Right lobe of liver (tissue), 6 donors: ENCODE results near the gene GALNT2. TPM values are rescaled to one million over a fixed set of nuclear protein-coding genes. Genes with fewer than 3 reads are reported as not detected.
A peak's percentile ranks its signal among the peaks of the same experiment; 100 is the strongest.

Experiments
- ATAC-seq, 4 donors: fragments of 200-7000 bp; cut with Tn5 transposase; one replicate each; pipeline ENCODE4 v1.9.1; 2020; ENCODE audit warnings: mild to moderate bottlenecking in 4 of 4, moderate library complexity in 4 of 4
- DNase-seq, 3 donors: peaks; one replicate each; pipeline ENCODE4 v3.0.0-alpha.2; 2020
- H3K27ac ChIP-seq, 3 donors: fragments of 200-600 bp; one replicate each; pipeline ENCODE4 v1.8.0; 2022
- H3K27me3 ChIP-seq, 2 donors: fragments of 200-600 bp; one replicate each; pipeline ENCODE4 v1.8.0; 2022
- H3K36me3 ChIP-seq, 4 donors: fragments of 200-600 bp; sonication (generic) in 1 of 4; one replicate each; pipeline versions ENCODE4 v1.5.1 to v1.8.0; 2017 to 2022; ENCODE audit warnings: control low read depth in 1 of 4
- H3K4me1 ChIP-seq, 4 donors: fragments of 200-600 bp; sonication (generic) in 1 of 4; one replicate each; pipeline versions ENCODE4 v1.5.1 to v1.8.0; 2017 to 2022; ENCODE audit warnings: control low read depth in 1 of 4
- H3K4me3 ChIP-seq, 3 donors: fragments of 200-600 bp; one replicate each; pipeline ENCODE4 v1.8.0; 2022
- H3K9me3 ChIP-seq, 4 donors: fragments of 200-600 bp; sonication (generic) in 1 of 4; one replicate each; pipeline versions ENCODE4 v1.5.1 to v1.8.0; 2017 to 2022; ENCODE audit warnings: control low read depth in 1 of 4
- POLR2A ChIP-seq: fragments of 450-650 bp; IDR thresholded peaks from one replicate; pipeline ENCODE4 v1.6.1; 2017; ENCODE audit warnings: antibody characterized with exemption, mild to moderate bottlenecking
- WGBS: methylation state at CpG from one replicate; pipeline ENCODE4 v1.1.6; 2018; ENCODE audit warnings: low coverage, low lambda C conversion rate; ENCODE audit not compliant: insufficient coverage; ENCODE audit errors: missing lambda C conversion rate; 5-methylcytosine and 5-hydroxymethylcytosine counted together
- intact Hi-C, 2 donors: fragments of 100-400 bp; cut with DNase I; formaldehyde crosslinking; loops; one replicate each; pipeline versions ENCODE4 v1.11.2 to v1.14.1; 2022
- total RNA-seq, 6 experiments: library from RNA; depleted of rRNA in 2 of 6; stranded (reverse); fragments of >200 nt in 2 of 6; fragmentation: NEBNext Ultra II Directional in 3 of 6; extraction: Animal tissue kit (Norgen Biotek cat#: 25700) in 3 of 6; gene quantifications; one replicate each; pipeline versions ENCODE4 v1.1.0 to v1.2.4, GENCODE V29; 2016 to 2023
- TF ChIP-seq, protein P1 (sequence below), 4 donors: fragments of 200-600 bp in 3 of 4; fragments of 450-650 bp in 1 of 4; IDR thresholded peaks; one replicate each; pipeline versions ENCODE4 v1.5.1 to v1.8.0; 2016 to 2022; ENCODE audit warnings: antibody characterized with exemption in 4 of 4, mild to moderate bottlenecking in 2 of 4
- donor health status: DM: no; HTN: yes; CAD: no.
- donor health status: DM: no; HTN: no; CAD: no.
- donor health status: DM: no; HTN: no; CAD: no.
- donor health status: DM: no; HTN: yes; CAD: no.
- donor health status: DM: no; HTN: yes; CAD: no.

GALNT2 gene
- total RNA-seq, 6 experiments from 2014 or later, result 58.0 to 152 (median 131) TPM

DNA sequence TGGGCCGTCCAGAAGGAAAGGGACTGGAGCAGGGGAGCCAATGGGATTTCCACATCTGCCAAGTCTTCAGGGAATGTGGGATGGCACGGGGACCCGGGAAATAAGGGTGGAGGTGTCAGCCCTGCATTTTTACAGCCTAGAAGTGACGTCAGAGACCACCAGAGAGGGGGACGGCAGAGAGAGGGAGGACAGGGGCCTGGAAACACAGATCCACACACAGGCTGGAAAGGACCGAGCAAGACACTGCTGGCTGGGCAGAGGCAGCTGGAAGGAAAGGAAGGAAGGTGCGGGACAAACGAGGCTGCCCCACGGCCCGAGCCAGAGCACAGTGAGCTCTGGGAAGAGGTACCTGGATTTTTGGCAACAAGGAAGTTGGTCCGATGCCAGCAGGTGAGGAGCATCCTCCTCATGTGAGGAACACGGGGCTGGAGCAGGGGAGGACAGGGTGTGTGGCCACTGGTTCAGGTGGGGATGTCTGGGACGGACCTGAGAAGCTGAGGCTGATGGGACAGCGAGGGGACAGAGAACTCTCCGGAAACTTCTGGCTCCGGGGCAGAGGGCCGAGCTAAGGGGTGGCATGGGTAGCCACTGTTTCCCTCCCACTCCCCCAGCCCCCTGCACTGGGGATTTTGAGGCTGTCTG is 220.8 kb downstream of the GALNT2 start:
- ATAC-seq, result peak in 1 of 4 donors; percentile 5
- intact Hi-C loops, result no loop called here

GRCh38 chr1:230288641-230289349 is 221.8 kb downstream of the GALNT2 start:
- no peaks in the 10 kb centered on the region for H3K9me3 ChIP-seq
- no peaks in the 10 kb centered on the region for H3K27me3 ChIP-seq
- H3K27ac ChIP-seq, result no peak overlapping the region
- H3K4me3 ChIP-seq, result no peak overlapping the region
- TF ChIP-seq, protein P1, sequence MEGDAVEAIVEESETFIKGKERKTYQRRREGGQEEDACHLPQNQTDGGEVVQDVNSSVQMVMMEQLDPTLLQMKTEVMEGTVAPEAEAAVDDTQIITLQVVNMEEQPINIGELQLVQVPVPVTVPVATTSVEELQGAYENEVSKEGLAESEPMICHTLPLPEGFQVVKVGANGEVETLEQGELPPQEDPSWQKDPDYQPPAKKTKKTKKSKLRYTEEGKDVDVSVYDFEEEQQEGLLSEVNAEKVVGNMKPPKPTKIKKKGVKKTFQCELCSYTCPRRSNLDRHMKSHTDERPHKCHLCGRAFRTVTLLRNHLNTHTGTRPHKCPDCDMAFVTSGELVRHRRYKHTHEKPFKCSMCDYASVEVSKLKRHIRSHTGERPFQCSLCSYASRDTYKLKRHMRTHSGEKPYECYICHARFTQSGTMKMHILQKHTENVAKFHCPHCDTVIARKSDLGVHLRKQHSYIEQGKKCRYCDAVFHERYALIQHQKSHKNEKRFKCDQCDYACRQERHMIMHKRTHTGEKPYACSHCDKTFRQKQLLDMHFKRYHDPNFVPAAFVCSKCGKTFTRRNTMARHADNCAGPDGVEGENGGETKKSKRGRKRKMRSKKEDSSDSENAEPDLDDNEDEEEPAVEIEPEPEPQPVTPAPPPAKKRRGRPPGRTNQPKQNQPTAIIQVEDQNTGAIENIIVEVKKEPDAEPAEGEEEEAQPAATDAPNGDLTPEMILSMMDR (IDR thresholded peaks at IDR 0.05), result no peak
- TF ChIP-seq POLR2A, result no peak
- H3K4me1 ChIP-seq, result no peaks in the 10 kb centered on the region
- peak in 1 of 4 donors; percentile 14 for ATAC-seq
- intact Hi-C loops, result no loop called here
- DNase-seq, result no peak
- no peaks in the 10 kb centered on the region for H3K36me3 ChIP-seq
- 38% methylated on average over 1 of the region's 14 CpGs for WGBS

More for the DNA sequence above, 220.8 kb downstream of the GALNT2 start:
- TF ChIP-seq, protein P1 (IDR thresholded peaks at IDR 0.05), result no peak
- no peak for TF ChIP-seq POLR2A
- H3K27ac ChIP-seq, result no peak overlapping the region
- H3K27me3 ChIP-seq, result no peaks in the 10 kb centered on the region
- no peaks in the 10 kb centered on the region for H3K36me3 ChIP-seq
- no peak for DNase-seq
- no peaks in the 10 kb centered on the region for H3K4me1 ChIP-seq
- no peak overlapping the region for H3K4me3 ChIP-seq
- 60% methylated on average over 10 of the region's 17 CpGs for WGBS
- H3K9me3 ChIP-seq, result no peaks in the 10 kb centered on the region

DNA sequence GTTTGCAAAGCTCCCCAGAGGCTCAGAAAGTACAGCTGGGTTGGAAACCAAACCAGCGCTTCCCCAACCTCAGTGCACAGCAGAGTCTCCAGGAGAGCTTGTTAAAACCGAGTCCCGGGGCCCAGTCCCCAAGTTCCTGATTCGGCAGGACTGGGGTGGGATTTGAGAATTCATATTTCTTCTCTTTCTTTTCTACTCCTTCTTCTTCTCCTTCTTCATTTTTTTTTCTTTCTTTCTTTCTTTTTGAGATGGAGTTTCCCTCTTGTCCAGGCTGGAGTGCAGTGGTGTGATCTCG is 222.3 kb downstream of the GALNT2 start:
- DNase-seq (no peak), ATAC-seq (no peak)
- no peak for TF ChIP-seq POLR2A
- TF ChIP-seq, protein P1 (IDR thresholded peaks at IDR 0.05), result no peak
- 77% methylated on average over 5 of the region's 5 CpGs for WGBS
- intact Hi-C loops, result no loop called here
- H3K27me3 ChIP-seq, result no peaks in the 10 kb centered on the region
- no peaks in the 10 kb centered on the region for H3K4me1 ChIP-seq
- H3K36me3 ChIP-seq, result no peaks in the 10 kb centered on the region
- no peak overlapping the region for H3K4me3 ChIP-seq
- no peaks in the 10 kb centered on the region for H3K9me3 ChIP-seq
- H3K27ac ChIP-seq, result no peak overlapping the region

GRCh38 chr1:230291731-230292620 is 224.9 kb downstream of the GALNT2 start:
- H3K36me3 ChIP-seq, result no peaks in the 10 kb centered on the region
- WGBS, result 68% methylated on average over 11 of the region's 28 CpGs
- no peak overlapping the region for H3K4me3 ChIP-seq
- no peaks in the 10 kb centered on the region for H3K27me3 ChIP-seq
- DNase-seq (no peak), ATAC-seq (no peak)
- H3K9me3 ChIP-seq, result no peaks in the 10 kb centered on the region
- no peak for TF ChIP-seq POLR2A
- TF ChIP-seq, protein P1 (IDR thresholded peaks at IDR 0.05), result no peak
- H3K27ac ChIP-seq, result no peak overlapping the region
- no peaks in the 10 kb centered on the region for H3K4me1 ChIP-seq
- intact Hi-C loops, result no loop called here
